ENCODE results near the gene PCDHGA5.
"Not testable (repeated sequence)": the region's sequence is repeated elsewhere in the genome, so short reads cannot be mapped to it uniquely, and the experiment has no call there.

PCDHGA5 gene

GRCh38 chr5:141413540-141414069 lies 49.6 kb downstream of the PCDHGA5 start:
- no peaks in the 10 kb centered on the region for H4K20me1 ChIP-seq (ENCODE audit: control insufficient read depth, insufficient read depth, low read depth, low read length)
- no peak overlapping the region for H3K27ac ChIP-seq (ENCODE audit: low read depth, low read length)
- TF ChIP-seq EZH2phosphoT487 (IDR thresholded peaks at IDR 0.05; ENCODE audit: borderline replicate concordance, low read length) (no peak), CTCF (IDR thresholded peaks at IDR 0.05; ENCODE audit: low read depth, low read length, poor library complexity, severe bottlenecking) (no peak)
- H3F3A ChIP-seq (ENCODE audit: control insufficient read depth, insufficient read depth): no peaks in the 10 kb centered on the region
- H3K4me1 ChIP-seq (ENCODE audit: control insufficient read depth, low read length): no peaks in the 10 kb centered on the region
- peaks cover 19% of the 10 kb centered on the region for H3K36me3 ChIP-seq (ENCODE audit: control insufficient read depth, low read length)
- no peaks in the 10 kb centered on the region for H3K27me3 ChIP-seq (ENCODE audit: control insufficient read depth, low read length)
- no peaks in the 10 kb centered on the region for H3K79me2 ChIP-seq (ENCODE audit: control insufficient read depth, low read length)
- peaks cover 24% of the 10 kb centered on the region; the same call in 1 of the 2 replicates for H3K9me3 ChIP-seq (ENCODE audit: control insufficient read depth, insufficient read depth, low read length)
- H3K4me3 ChIP-seq (ENCODE audit: low read length): no peak overlapping the region
- H3K4me2 ChIP-seq (ENCODE audit: low read length): no peak overlapping the region
- H3K9me2 ChIP-seq (replicated peaks; ENCODE audit: control insufficient read depth, low read length): no peaks in the 10 kb centered on the region

- H3K9me3 ChIP-seq (ENCODE audit: control insufficient read depth, insufficient read depth, low read length): peaks cover 27% of the 10 kb centered on the region; the same call in 1 of the 2 replicates
- H3K27ac ChIP-seq (ENCODE audit: low read depth, low read length); H3F3A ChIP-seq (ENCODE audit: control insufficient read depth, insufficient read depth); H3K9me2 ChIP-seq (replicated peaks; ENCODE audit: control insufficient read depth, low read length); H3K27me3 ChIP-seq (ENCODE audit: control insufficient read depth, low read length); H3K79me2 ChIP-seq (ENCODE audit: control insufficient read depth, low read length); H3K4me1 ChIP-seq (ENCODE audit: control insufficient read depth, low read length); H3K4me2 ChIP-seq (ENCODE audit: low read length); H3K4me3 ChIP-seq (ENCODE audit: low read length); H4K20me1 ChIP-seq (ENCODE audit: control insufficient read depth, insufficient read depth, low read depth, low read length): not testable (repeated sequence)
- H3K36me3 ChIP-seq (ENCODE audit: control insufficient read depth, low read length): peaks cover 19% of the 10 kb centered on the region
Measured at GRCh38 chr5:141414548-141415274, 50.7 kb downstream of the PCDHGA5 start.

- not testable (repeated sequence) for H3K4me3 ChIP-seq (ENCODE audit: low read length); H3K9me2 ChIP-seq (replicated peaks; ENCODE audit: control insufficient read depth, low read length); H3K79me2 ChIP-seq (ENCODE audit: control insufficient read depth, low read length); H3F3A ChIP-seq (ENCODE audit: control insufficient read depth, insufficient read depth); H3K27ac ChIP-seq (ENCODE audit: low read depth, low read length); H4K20me1 ChIP-seq (ENCODE audit: control insufficient read depth, insufficient read depth, low read depth, low read length); H3K4me2 ChIP-seq (ENCODE audit: low read length); H3K4me1 ChIP-seq (ENCODE audit: control insufficient read depth, low read length); H3K27me3 ChIP-seq (ENCODE audit: control insufficient read depth, low read length)
- Histone ChIP-seq H3K36me3 (ENCODE audit: control insufficient read depth, low read length) (peaks cover 19% of the 10 kb centered on the region), H3K9me3 (ENCODE audit: control insufficient read depth, insufficient read depth, low read length) (peaks cover 30% of the 10 kb centered on the region; the same call in 1 of the 2 replicates)
Measured at GRCh38 chr5:141415275-141415618, 51.3 kb downstream of the PCDHGA5 start.

Measured in DOHH2 (cell line).